CD8-positive, alpha-beta memory T cell (primary cell): ENCODE measurements around the gene ZSCAN25. TPM values are rescaled to one million over a fixed set of nuclear protein-coding genes. Genes with fewer than 3 reads are reported as not detected.

ENCODE experiments used
- CTCF ChIA-PET: fragments of 350-600 bp; sonication (Branson Sonifier 250); formaldehyde crosslinking; loops from one replicate; lab custom pipeline; 2021; ENCODE audit warnings: antibody characterized with exemption; lab: Charles Lee
- POLR2A ChIA-PET: fragments of 350-600 bp; sonication (Branson Sonifier 250); formaldehyde crosslinking; loops from one replicate; lab custom pipeline; 2021; ENCODE audit warnings: antibody characterized with exemption; lab: Charles Lee
- DNase-seq, 5 donors: peaks; one replicate each; pipeline versions ENCODE4 v3.0.0 to v3.0.0-alpha.2; 2020 to 2022; ENCODE audit warnings: mixed read lengths in 1 of 5
- H3K27ac ChIP-seq: one replicate; pipeline ENCODE4 v1.7.0; 2013; ENCODE audit warnings: low read depth, mild to moderate bottlenecking, low read length, moderate library complexity
- H3K27me3 ChIP-seq: 2 replicates; pipeline ENCODE4 v1.7.0; 2013; ENCODE audit warnings: low read length, mild to moderate bottlenecking; ENCODE audit not compliant: insufficient read depth, poor library complexity, severe bottlenecking
- H3K36me3 ChIP-seq: 2 replicates; pipeline ENCODE4 v1.7.0; 2013; ENCODE audit warnings: mild to moderate bottlenecking, low read length, moderate library complexity; ENCODE audit not compliant: insufficient read depth
- H3K4me1 ChIP-seq: 2 replicates; pipeline ENCODE4 v1.7.0; 2013; ENCODE audit warnings: mild to moderate bottlenecking, low read length, moderate library complexity; ENCODE audit not compliant: insufficient read depth
- H3K4me3 ChIP-seq: 2 replicates; pipeline ENCODE4 v1.7.0; 2013; ENCODE audit warnings: mild to moderate bottlenecking, low read length
- H3K9me3 ChIP-seq: 2 replicates; pipeline ENCODE4 v1.7.0; 2013; ENCODE audit warnings: mild to moderate bottlenecking, low read length
- H3K27ac Mint-ChIP-seq, 8 donors: one replicate each; pipeline ENCODE4 v1.8.0; 2020 to 2021; ENCODE audit warnings: mixed read lengths in 8 of 8, mild to moderate bottlenecking in 6 of 8, inconsistent platforms in 3 of 8, moderate library complexity in 3 of 8
- H3K27me3 Mint-ChIP-seq, 2 donors: one replicate each; pipeline ENCODE4 v1.8.0; 2020 to 2021; ENCODE audit warnings: mixed read lengths in 2 of 2, mild to moderate bottlenecking in 1 of 2, moderate library complexity in 1 of 2
- H3K36me3 Mint-ChIP-seq, 3 donors: one replicate each; pipeline ENCODE4 v1.8.0; 2020 to 2021; ENCODE audit warnings: mixed read lengths in 3 of 3, inconsistent platforms in 1 of 3, mild to moderate bottlenecking in 1 of 3
- H3K4me1 Mint-ChIP-seq, 3 donors: one replicate each; pipeline ENCODE4 v1.8.0; 2020 to 2021; ENCODE audit warnings: mixed read lengths in 3 of 3, inconsistent platforms in 1 of 3, mild to moderate bottlenecking in 1 of 3
- H3K4me3 Mint-ChIP-seq, 7 donors: one replicate each; pipeline ENCODE4 v1.8.0; 2020 to 2021; ENCODE audit warnings: mixed read lengths in 7 of 7, mild to moderate bottlenecking in 6 of 7, moderate library complexity in 4 of 7, inconsistent platforms in 2 of 7
- H3K9me3 Mint-ChIP-seq, 5 donors: one replicate each; pipeline ENCODE4 v1.8.0; 2020 to 2022; ENCODE audit warnings: mixed read lengths in 5 of 5, mild to moderate bottlenecking in 3 of 5, moderate library complexity in 2 of 5, inconsistent platforms in 1 of 5
- polyA plus RNA-seq: library from polyadenylated mRNA; unstranded; fragments of 300-500 nt; fragmentation: Illumina TruSeq; gene quantifications from one replicate; pipeline ENCODE4 v1.2.3, GENCODE V29; 2021
- total RNA-seq, 2 experiments: library from RNA; stranded (reverse); gene quantifications; one replicate each; pipeline ENCODE4 v1.2.3, GENCODE V29; 2021

Gene ZSCAN25
- total and polyA plus RNA-seq, 3 experiments from 2014 or later: 13.0 to 27.8 (median 26.6) TPM

DNA sequence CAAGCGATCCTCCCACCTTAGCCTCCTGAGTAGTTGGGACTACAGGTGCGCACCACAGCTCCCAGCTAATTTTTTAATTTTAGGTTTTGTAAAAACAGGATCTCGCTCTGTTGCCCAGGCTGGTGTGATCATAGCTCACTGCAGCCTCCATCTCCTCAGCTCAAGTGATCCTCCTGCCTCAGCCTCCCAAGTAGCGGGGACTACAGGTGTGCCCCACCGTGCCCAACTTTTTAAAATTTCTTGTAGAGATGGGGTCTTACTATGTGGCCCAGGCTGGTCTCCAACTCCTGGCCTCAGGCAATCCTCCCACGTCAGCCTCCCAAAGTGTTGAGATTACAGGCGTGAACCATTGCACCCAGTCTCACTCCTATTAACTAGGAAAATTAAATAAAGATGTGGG lies 11.2 kb upstream of the ZSCAN25 start:
- H3K27ac ChIP-seq: no peak overlapping the region
- no peak for DNase-seq
- H3K27me3 ChIP-seq: no peaks in the 10 kb centered on the region
- no peaks in the 10 kb centered on the region for H3K4me1 ChIP-seq
- Mint-ChIP-seq H3K4me1 (no peaks in the 10 kb centered on the region), H3K36me3 (no peaks in the 10 kb centered on the region), H3K27ac (no peak overlapping the region), H3K9me3 (no peaks in the 10 kb centered on the region), H3K4me3 (no peak overlapping the region), H3K27me3 (no peaks in the 10 kb centered on the region)
- ChIA-PET CTCF (no interaction called here), POLR2A (no interaction called here)
- H3K4me3 ChIP-seq: no peak overlapping the region
- no peaks in the 10 kb centered on the region for H3K9me3 ChIP-seq
- H3K36me3 ChIP-seq: no peaks in the 10 kb centered on the region

GRCh38 chr7:99606531-99606930 lies 10.2 kb upstream of the ZSCAN25 start:
- Histone ChIP-seq H3K27me3 (no peaks in the 10 kb centered on the region), H3K4me3 (no peak overlapping the region), H3K4me1 (no peaks in the 10 kb centered on the region), H3K27ac (no peak overlapping the region), H3K36me3 (no peaks in the 10 kb centered on the region), H3K9me3 (no peaks in the 10 kb centered on the region)
- no peak overlapping the region for H3K27ac Mint-ChIP-seq
- POLR2A ChIA-PET: no interaction called here
- H3K4me3 Mint-ChIP-seq: no peak overlapping the region
- H3K4me1 Mint-ChIP-seq: no peaks in the 10 kb centered on the region
- DNase-seq: no peak
- H3K36me3 Mint-ChIP-seq: no peaks in the 10 kb centered on the region
- H3K27me3 Mint-ChIP-seq: peaks cover 0 to 4% of the 10 kb centered on the region in 2 donors
- H3K9me3 Mint-ChIP-seq: no peaks in the 10 kb centered on the region
- CTCF ChIA-PET: no interaction called here

GRCh38 chr7:99607548-99607947 lies 9.2 kb upstream of the ZSCAN25 start:
- Mint-ChIP-seq H3K36me3 (no peaks in the 10 kb centered on the region), H3K27ac (no peak overlapping the region), H3K9me3 (no peaks in the 10 kb centered on the region), H3K4me1 (no peaks in the 10 kb centered on the region), H3K4me3 (no peak overlapping the region), H3K27me3 (peaks cover 0 to 4% of the 10 kb centered on the region in 2 donors)
- Histone ChIP-seq H3K36me3 (no peaks in the 10 kb centered on the region), H3K27ac (no peak overlapping the region), H3K4me3 (no peak overlapping the region), H3K27me3 (no peaks in the 10 kb centered on the region), H3K4me1 (no peaks in the 10 kb centered on the region), H3K9me3 (no peaks in the 10 kb centered on the region)
- no peak for DNase-seq
- CTCF ChIA-PET: no interaction called here
- POLR2A ChIA-PET: no interaction called here

- Histone ChIP-seq H3K4me1 (peaks cover 24% of the 10 kb centered on the region), H3K4me3 (no peak overlapping the region), H3K36me3 (peaks cover 14% of the 10 kb centered on the region), H3K27me3 (no peaks in the 10 kb centered on the region), H3K27ac (no peak overlapping the region), H3K9me3 (no peaks in the 10 kb centered on the region)
- H3K27me3 Mint-ChIP-seq: peaks cover 0 to 6% of the 10 kb centered on the region in 2 donors
- H3K4me3 Mint-ChIP-seq: peak overlapping the region in 1 of 7 donors; percentile 86
- ChIA-PET POLR2A (no interaction called here), CTCF (interaction anchor here (1.2 kb wide), 1 partner anchor 10 kb away, joined by 4 read pairs; no protein-coding TSS in a partner anchor)
- H3K36me3 Mint-ChIP-seq: peaks cover 0 to 22% (median 8%) of the 10 kb centered on the region in 3 donors
- peaks cover 36 to 40% (median 40%) of the 10 kb centered on the region in 3 donors for H3K4me1 Mint-ChIP-seq
- H3K9me3 Mint-ChIP-seq: no peaks in the 10 kb centered on the region
- peak overlapping the region in 2 of 8 donors; percentile 5 to 18 for H3K27ac Mint-ChIP-seq
- no peak for DNase-seq
Measured at GRCh38 chr7:99614495-99614894, 2.3 kb upstream of the ZSCAN25 start.

GRCh38 chr7:99615989-99616358 lies 772 bp upstream of the ZSCAN25 start:
- CTCF ChIA-PET: interaction anchor here (1.3 kb wide), 2 partner anchors 12 to 59 kb away, joined by 3 read pairs; no protein-coding TSS in a partner anchor
- H3K4me1 Mint-ChIP-seq: peaks cover 36 to 46% (median 43%) of the 10 kb centered on the region in 3 donors

DNA sequence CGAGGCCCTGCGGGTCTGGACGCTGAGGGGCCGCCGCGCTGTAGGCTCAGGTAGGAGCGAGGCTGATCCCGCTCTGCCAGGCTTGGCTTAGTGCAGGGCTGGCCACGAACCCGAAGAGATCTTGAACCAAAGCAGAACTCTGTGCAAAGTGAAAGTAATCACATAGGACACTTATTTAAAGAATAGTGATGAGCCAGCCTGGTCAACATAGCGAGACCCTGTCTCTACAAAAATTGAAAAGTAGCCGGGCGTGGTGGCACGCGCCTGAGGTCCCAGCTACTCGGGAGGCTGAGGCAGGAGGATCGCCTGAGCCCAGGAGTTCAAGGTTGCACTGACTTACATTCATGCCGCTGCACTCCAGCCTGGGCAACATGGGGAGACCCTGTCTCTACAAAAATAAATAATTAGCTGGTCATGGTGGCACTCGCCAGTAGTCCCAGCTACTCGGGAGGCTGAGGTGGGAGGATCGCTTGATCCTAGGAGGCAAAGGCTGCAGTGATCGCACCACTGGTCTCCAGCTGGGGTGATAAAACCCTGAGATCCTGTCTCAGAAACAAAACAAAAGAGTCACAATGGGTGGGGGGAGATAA lies 541 bp downstream of the ZSCAN25 start:
- H3K27ac Mint-ChIP-seq: peak overlapping the region; percentile 88 to 99 (median 97)
- no peaks in the 10 kb centered on the region for H3K9me3 Mint-ChIP-seq
- peaks cover 0 to 2% of the 10 kb centered on the region in 2 donors for H3K27me3 Mint-ChIP-seq
- peak overlapping the region; percentile 95 to 98 (median 98) for H3K4me3 Mint-ChIP-seq
- peaks cover 35% of the 10 kb centered on the region for H3K36me3 ChIP-seq
- H3K36me3 Mint-ChIP-seq: peaks cover 0 to 48% (median 8%) of the 10 kb centered on the region in 3 donors
- no peak for DNase-seq
- H3K4me3 ChIP-seq: peak overlapping the region; percentile 95
- peaks cover 26% of the 10 kb centered on the region for H3K4me1 ChIP-seq
- H3K27ac ChIP-seq: peak overlapping the region; percentile 88
- POLR2A ChIA-PET: interaction anchor here (0.6 to 3.1 kb wide), 4 partner anchors 59 to 509 kb away, joined by 3 to 24 read pairs (median 6); partner anchors contain the start of gene ZNF655
- CTCF ChIA-PET: interaction anchor here (1.0 to 1.3 kb wide), 3 partner anchors 14 to 210 kb away, joined by 3 to 4 read pairs (median 3); partner anchors contain the start of gene ZNF394
- no peaks in the 10 kb centered on the region for H3K9me3 ChIP-seq
- H3K4me1 Mint-ChIP-seq: peaks cover 39 to 48% (median 43%) of the 10 kb centered on the region in 3 donors
- no peaks in the 10 kb centered on the region for H3K27me3 ChIP-seq

More at GRCh38 chr7:99615989-99616358, 772 bp upstream of the ZSCAN25 start:
- Histone ChIP-seq H3K27me3 (no peaks in the 10 kb centered on the region), H3K4me3 (peak overlapping the region; percentile 95), H3K4me1 (peaks cover 24% of the 10 kb centered on the region), H3K9me3 (no peaks in the 10 kb centered on the region), H3K36me3 (peaks cover 25% of the 10 kb centered on the region), H3K27ac (no peak overlapping the region)
- POLR2A ChIA-PET: interaction anchor here (1.1 to 3.1 kb wide), 3 partner anchors 57 to 116 kb away, joined by 3 to 24 read pairs (median 4); partner anchors contain the start of genes ZKSCAN5, ZNF394 and ZNF655
- H3K4me3 Mint-ChIP-seq: peak overlapping the region; percentile 95 to 98 (median 98)
- no peaks in the 10 kb centered on the region for H3K9me3 Mint-ChIP-seq
- peaks cover 0 to 2% of the 10 kb centered on the region in 2 donors for H3K27me3 Mint-ChIP-seq
- peak overlapping the region; percentile 88 to 99 (median 97) for H3K27ac Mint-ChIP-seq
- peaks cover 0 to 37% (median 8%) of the 10 kb centered on the region in 3 donors for H3K36me3 Mint-ChIP-seq
- DNase-seq: no peak

DNA sequence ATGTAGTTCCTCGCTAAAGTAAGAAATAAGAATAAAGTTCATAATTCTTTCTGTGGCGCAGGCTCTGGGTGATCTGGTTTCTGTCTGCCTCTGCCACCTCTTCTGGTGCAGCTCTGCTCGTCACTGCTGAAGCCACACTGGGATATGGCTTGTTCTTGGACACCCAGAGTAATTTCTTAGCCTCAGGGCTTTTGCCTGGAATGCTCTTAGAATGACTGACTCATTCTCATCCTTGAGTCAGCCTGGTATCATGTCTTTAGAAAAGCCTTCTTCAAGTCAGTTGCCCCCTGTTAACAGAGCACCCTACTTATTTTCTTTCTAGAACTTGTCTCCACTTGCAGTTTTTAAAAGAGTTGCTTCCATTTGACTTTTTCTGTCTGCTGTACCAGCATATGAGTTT lies 2.0 kb downstream of the ZSCAN25 start:
- peaks cover 0 to 62% (median 13%) of the 10 kb centered on the region in 3 donors for H3K36me3 Mint-ChIP-seq
- H3K9me3 ChIP-seq: no peaks in the 10 kb centered on the region
- peaks cover 0 to 2% of the 10 kb centered on the region in 2 donors for H3K27me3 Mint-ChIP-seq
- H3K27ac ChIP-seq: no peak overlapping the region
- DNase-seq: no peak
- ChIA-PET CTCF (no interaction called here), POLR2A (no interaction called here)
- no peak overlapping the region for H3K4me3 ChIP-seq
- peak overlapping the region in 7 of 8 donors; percentile 28 to 99 (median 97) for H3K27ac Mint-ChIP-seq
- H3K27me3 ChIP-seq: no peaks in the 10 kb centered on the region
- H3K36me3 ChIP-seq: peaks cover 44% of the 10 kb centered on the region
- H3K9me3 Mint-ChIP-seq: no peaks in the 10 kb centered on the region
- H3K4me1 ChIP-seq: peaks cover 38% of the 10 kb centered on the region
- H3K4me1 Mint-ChIP-seq: peaks cover 49 to 61% (median 55%) of the 10 kb centered on the region in 3 donors
- H3K4me3 Mint-ChIP-seq: peak overlapping the region; percentile 95 to 98 (median 98)

GRCh38 chr7:99619571-99620130 lies 2.9 kb downstream of the ZSCAN25 start:
- Histone ChIP-seq H3K4me3 (no peak overlapping the region), H3K4me1 (peaks cover 48% of the 10 kb centered on the region), H3K36me3 (peaks cover 44% of the 10 kb centered on the region), H3K27ac (no peak overlapping the region), H3K9me3 (no peaks in the 10 kb centered on the region), H3K27me3 (no peaks in the 10 kb centered on the region)
- Mint-ChIP-seq H3K4me1 (peaks cover 58 to 70% (median 64%) of the 10 kb centered on the region in 3 donors), H3K27ac (peak overlapping the region in 7 of 8 donors; percentile 5 to 92 (median 72)), H3K4me3 (peak overlapping the region in 1 of 7 donors; percentile 97), H3K27me3 (peaks cover 0 to 5% of the 10 kb centered on the region in 2 donors), H3K36me3 (peaks cover 0 to 72% (median 17%) of the 10 kb centered on the region in 3 donors), H3K9me3 (no peaks in the 10 kb centered on the region)
- no peak for DNase-seq
- CTCF ChIA-PET: no interaction called here
- POLR2A ChIA-PET: no interaction called here
